ENCODE measurements around the gene CLIC5. TPM values are rescaled to one million over a fixed set of nuclear protein-coding genes. Genes with fewer than 3 reads are reported as not detected.

Gene CLIC5
- total and polyA plus RNA-seq, 2 donors (not counting 1 experiment from before 2014, with no cell fraction given), result 0.96 to 0.97 TPM

GRCh38 chr6:45990162-45990561 lies 25.5 kb downstream of the CLIC5 start:
- Histone ChIP-seq H3K27me3 (replicated peaks in 1 of 4; ENCODE audit: control extremely low read depth in 1 of 4, control insufficient read depth in 3 of 4, insufficient read depth in 4 of 4, low read length in 3 of 4) (no peaks in the 10 kb centered on the region), H3K4me1 (ENCODE audit: control insufficient read depth in 2 of 2, insufficient read depth in 2 of 2, low read length in 2 of 2) (no peaks in the 10 kb centered on the region), H2AFZ (ENCODE audit: insufficient read depth, low read depth, low read length, poor library complexity, severe bottlenecking) (no peak overlapping the region), H3K27ac (ENCODE audit: low read length in 2 of 2) (no peak overlapping the region), H3K4me3 (ENCODE audit: control extremely low read depth in 1 of 5, extremely low read depth in 1 of 5, insufficient read depth in 1 of 5, low read depth in 2 of 5, low read length in 4 of 5) (no peak overlapping the region), H3K4me2 (replicated peaks; ENCODE audit: low read depth, low read length, poor library complexity, severe bottlenecking) (no peak overlapping the region), H4K20me1 (ENCODE audit: control insufficient read depth, insufficient read depth, low read length, poor library complexity, severe bottlenecking) (no peaks in the 10 kb centered on the region), H3K9ac (ENCODE audit: low read length) (no peak overlapping the region), H3K9me3 (ENCODE audit: control extremely low read depth in 1 of 3, control insufficient read depth in 2 of 3, insufficient read depth in 1 of 3, low read length in 2 of 3) (no peaks in the 10 kb centered on the region), H3K36me3 (replicated peaks in 1 of 2; ENCODE audit: control extremely low read depth in 1 of 2, control insufficient read depth in 1 of 2, extremely low read depth in 1 of 2, insufficient read depth in 2 of 2, low read length in 1 of 2) (no peaks in the 10 kb centered on the region), H3K79me2 (ENCODE audit: control insufficient read depth, insufficient read depth, low read length) (no peaks in the 10 kb centered on the region)
- TF ChIP-seq EZH2 (IDR thresholded peaks at IDR 0.05; ENCODE audit: borderline replicate concordance, insufficient read depth, low read depth, low read length, poor library complexity, severe bottlenecking), result no peak
- TF ChIP-seq CTCF (IDR thresholded peaks at IDR 0.05), result no peak
- ChIA-PET POLR2A (no interaction called here), CTCF (no interaction called here)
- DNase-seq (no peak), ATAC-seq (ENCODE audit: low read depth) (no peak)
- Mint-ChIP-seq H3K27me3 (no peaks in the 10 kb centered on the region), H3K4me1 (no peaks in the 10 kb centered on the region), H3K9me3 (ENCODE audit: insufficient read depth) (peaks cover 3% of the 10 kb centered on the region), H3K27ac (no peak overlapping the region), H3K4me3 (no peak overlapping the region)
- intact Hi-C loops (cut with micrococcal nuclease), result no loop called here
- no CpG with 5 or more reads among the region's 1 CpG for WGBS (ENCODE audit: insufficient coverage)

DNA sequence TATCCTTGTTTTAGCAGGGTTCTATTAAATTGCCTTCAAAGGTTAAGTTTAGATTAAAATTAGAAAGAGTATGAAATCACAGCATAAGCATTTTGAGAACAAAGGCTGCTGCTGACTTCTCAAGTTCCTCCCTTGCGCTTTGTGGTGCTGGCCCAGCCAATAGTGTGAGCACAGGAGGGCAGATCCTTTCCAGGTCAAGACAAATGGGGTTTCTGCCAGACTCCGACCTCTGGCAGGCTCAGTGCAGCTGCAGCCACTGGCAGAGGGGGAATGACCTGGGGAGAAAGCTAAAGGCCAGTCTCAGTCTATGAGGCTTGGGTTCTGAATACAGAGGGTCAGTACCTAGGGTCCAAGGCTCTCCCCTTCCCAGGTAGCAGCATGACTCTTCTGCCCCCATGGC lies 27.0 kb downstream of the CLIC5 start:
- TF ChIP-seq CTCF (IDR thresholded peaks at IDR 0.05) (no peak), EZH2 (IDR thresholded peaks at IDR 0.05; ENCODE audit: borderline replicate concordance, insufficient read depth, low read depth, low read length, poor library complexity, severe bottlenecking) (no peak)
- Histone ChIP-seq H3K27me3 (replicated peaks in 1 of 4; ENCODE audit: control extremely low read depth in 1 of 4, control insufficient read depth in 3 of 4, insufficient read depth in 4 of 4, low read length in 3 of 4) (no peaks in the 10 kb centered on the region), H3K9ac (ENCODE audit: low read length) (no peak overlapping the region), H3K4me2 (replicated peaks; ENCODE audit: low read depth, low read length, poor library complexity, severe bottlenecking) (no peak overlapping the region), H3K9me3 (ENCODE audit: control extremely low read depth in 1 of 3, control insufficient read depth in 2 of 3, insufficient read depth in 1 of 3, low read length in 2 of 3) (no peaks in the 10 kb centered on the region), H2AFZ (ENCODE audit: insufficient read depth, low read depth, low read length, poor library complexity, severe bottlenecking) (no peak overlapping the region), H3K27ac (ENCODE audit: low read length in 2 of 2) (no peak overlapping the region), H3K36me3 (replicated peaks in 1 of 2; ENCODE audit: control extremely low read depth in 1 of 2, control insufficient read depth in 1 of 2, extremely low read depth in 1 of 2, insufficient read depth in 2 of 2, low read length in 1 of 2) (no peaks in the 10 kb centered on the region), H3K4me3 (ENCODE audit: control extremely low read depth in 1 of 5, extremely low read depth in 1 of 5, insufficient read depth in 1 of 5, low read depth in 2 of 5, low read length in 4 of 5) (no peak overlapping the region), H3K79me2 (ENCODE audit: control insufficient read depth, insufficient read depth, low read length) (no peaks in the 10 kb centered on the region), H3K4me1 (ENCODE audit: control insufficient read depth in 2 of 2, insufficient read depth in 2 of 2, low read length in 2 of 2) (no peaks in the 10 kb centered on the region), H4K20me1 (ENCODE audit: control insufficient read depth, insufficient read depth, low read length, poor library complexity, severe bottlenecking) (no peaks in the 10 kb centered on the region)
- intact Hi-C loops (cut with micrococcal nuclease), result no loop called here
- peaks cover 3% of the 10 kb centered on the region for H3K9me3 Mint-ChIP-seq (ENCODE audit: insufficient read depth)
- no peak overlapping the region for H3K27ac Mint-ChIP-seq
- ChIA-PET CTCF (no interaction called here), POLR2A (no interaction called here)
- no peak overlapping the region for H3K4me3 Mint-ChIP-seq
- ATAC-seq (ENCODE audit: low read depth) (no peak), DNase-seq (no peak)
- WGBS (ENCODE audit: insufficient coverage), result 100% methylated on average over 1 of the region's 2 CpGs
- H3K4me1 Mint-ChIP-seq, result no peaks in the 10 kb centered on the region
- no peaks in the 10 kb centered on the region for H3K27me3 Mint-ChIP-seq

All from B cell (primary cell).